DND-41 (cell line): ENCODE measurements around the gene SSBP1.
"Not testable (repeated sequence)": the region's sequence is repeated elsewhere in the genome, so short reads cannot be mapped to it uniquely, and the experiment has no call there.

ENCODE experiments used
- EZH2 ChIP-seq: IDR thresholded peaks from 3 replicates; pipeline ENCODE4 v1.6.1; 2012; ENCODE audit warnings: borderline replicate concordance, low read depth, mild to moderate bottlenecking, moderate library complexity, low read length, inconsistent platforms; ENCODE audit not compliant: severe bottlenecking
- TF ChIP-seq, protein P1 (sequence below): IDR thresholded peaks from 2 replicates; pipeline ENCODE4 v1.5.1; 2012; ENCODE audit warnings: borderline replicate concordance, low read length, moderate library complexity, mild to moderate bottlenecking; ENCODE audit not compliant: poor library complexity, severe bottlenecking; ENCODE audit errors: extremely low read depth

DNA sequence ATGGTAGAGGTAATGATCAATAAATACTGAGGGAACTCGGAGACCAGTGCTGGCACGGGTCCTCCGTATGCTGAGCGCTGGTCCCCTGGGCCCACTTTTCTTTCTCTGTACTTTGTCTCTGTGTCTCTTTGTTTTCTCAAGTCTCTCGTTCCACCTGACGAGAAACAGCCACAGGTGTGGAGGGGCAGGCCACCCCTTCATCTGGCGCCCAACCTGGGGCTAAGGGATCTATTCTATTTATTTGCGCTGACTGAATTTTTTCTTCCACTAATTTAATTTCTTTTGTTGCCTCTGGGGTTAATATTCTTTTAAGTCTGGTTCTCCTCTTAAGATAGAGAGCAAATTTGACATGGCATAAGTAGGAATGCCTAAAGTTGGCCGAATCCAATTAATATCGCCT lies 13.7 kb downstream of the SSBP1 start:
- TF ChIP-seq EZH2, result not testable (repeated sequence)
- TF ChIP-seq, protein P1, sequence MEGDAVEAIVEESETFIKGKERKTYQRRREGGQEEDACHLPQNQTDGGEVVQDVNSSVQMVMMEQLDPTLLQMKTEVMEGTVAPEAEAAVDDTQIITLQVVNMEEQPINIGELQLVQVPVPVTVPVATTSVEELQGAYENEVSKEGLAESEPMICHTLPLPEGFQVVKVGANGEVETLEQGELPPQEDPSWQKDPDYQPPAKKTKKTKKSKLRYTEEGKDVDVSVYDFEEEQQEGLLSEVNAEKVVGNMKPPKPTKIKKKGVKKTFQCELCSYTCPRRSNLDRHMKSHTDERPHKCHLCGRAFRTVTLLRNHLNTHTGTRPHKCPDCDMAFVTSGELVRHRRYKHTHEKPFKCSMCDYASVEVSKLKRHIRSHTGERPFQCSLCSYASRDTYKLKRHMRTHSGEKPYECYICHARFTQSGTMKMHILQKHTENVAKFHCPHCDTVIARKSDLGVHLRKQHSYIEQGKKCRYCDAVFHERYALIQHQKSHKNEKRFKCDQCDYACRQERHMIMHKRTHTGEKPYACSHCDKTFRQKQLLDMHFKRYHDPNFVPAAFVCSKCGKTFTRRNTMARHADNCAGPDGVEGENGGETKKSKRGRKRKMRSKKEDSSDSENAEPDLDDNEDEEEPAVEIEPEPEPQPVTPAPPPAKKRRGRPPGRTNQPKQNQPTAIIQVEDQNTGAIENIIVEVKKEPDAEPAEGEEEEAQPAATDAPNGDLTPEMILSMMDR, result not testable (repeated sequence)
